Motor neuron (in vitro differentiated cells): ENCODE results near the gene TSPO2. TPM values are rescaled to one million over a fixed set of nuclear protein-coding genes. Genes with fewer than 3 reads are reported as not detected.
"Not testable (repeated sequence)": the region's sequence is repeated elsewhere in the genome, so short reads cannot be mapped to it uniquely, and the experiment has no call there.

Source experiments
- ATAC-seq, 8 experiments: fragments of 200-7000 bp; cut with Tn5 transposase; replicated peaks in 6 of 8; 2 replicates each; pipeline ENCODE4 v1.8.0; 2021; ENCODE audit warnings: mild to moderate bottlenecking in 8 of 8, moderate library complexity in 8 of 8
- H3K27ac ChIP-seq, 2 donors: fragments of 250-450 bp; sonication (Bioruptor Pico); 2 replicates each; pipeline ENCODE4 v1.9.0; 2021; ENCODE audit warnings: antibody characterized with exemption in 2 of 2, mild to moderate bottlenecking in 2 of 2, moderate library complexity in 1 of 2
- H3K4me1 ChIP-seq, 2 donors: fragments of 250-450 bp; sonication (Bioruptor Pico); replicated peaks in 1 of 2; 2 replicates each; pipeline ENCODE4 v1.6.1; 2021; ENCODE audit warnings: antibody characterized with exemption in 2 of 2, mild to moderate bottlenecking in 2 of 2, moderate library complexity in 1 of 2
- H3K4me3 ChIP-seq, 5 donors: fragments of 250-450 bp; sonication (Bioruptor Pico); 2 replicates each; pipeline ENCODE4 v1.9.0; 2021; ENCODE audit warnings: antibody characterized with exemption in 5 of 5, mild to moderate bottlenecking in 5 of 5, moderate library complexity in 4 of 5
- WGBS, 10 experiments: fragments of 450-650 bp; shearing (Covaris generic); methylation state at CpG; one replicate each; pipeline ENCODE4 v1.0.0; 2022; 5-methylcytosine and 5-hydroxymethylcytosine counted together
- in situ Hi-C, 9 experiments: fragments of 400-800 bp; cut with MboI; loops; one replicate each; pipeline ENCODE4 v1.15.0; 2021; ENCODE audit warnings: low sequenced_read_pairs in 9 of 9, low pct_unique_long_range_greater_than_20kb in 2 of 9; ENCODE audit not compliant: unreplicated experiment in 9 of 9
- total RNA-seq, 8 experiments: library from RNA; unstranded; fragments of 300-600 nt; gene quantifications; 2 replicates each; pipeline versions ENCODE4 v1.2.3 to v1.2.4, GENCODE V29; 2022

TSPO2 gene, protein sequence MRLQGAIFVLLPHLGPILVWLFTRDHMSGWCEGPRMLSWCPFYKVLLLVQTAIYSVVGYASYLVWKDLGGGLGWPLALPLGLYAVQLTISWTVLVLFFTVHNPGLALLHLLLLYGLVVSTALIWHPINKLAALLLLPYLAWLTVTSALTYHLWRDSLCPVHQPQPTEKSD
- total RNA-seq = under 1 TPM in 1 of 8 experiments, not detected in 7; 0.23 TPM

DNA sequence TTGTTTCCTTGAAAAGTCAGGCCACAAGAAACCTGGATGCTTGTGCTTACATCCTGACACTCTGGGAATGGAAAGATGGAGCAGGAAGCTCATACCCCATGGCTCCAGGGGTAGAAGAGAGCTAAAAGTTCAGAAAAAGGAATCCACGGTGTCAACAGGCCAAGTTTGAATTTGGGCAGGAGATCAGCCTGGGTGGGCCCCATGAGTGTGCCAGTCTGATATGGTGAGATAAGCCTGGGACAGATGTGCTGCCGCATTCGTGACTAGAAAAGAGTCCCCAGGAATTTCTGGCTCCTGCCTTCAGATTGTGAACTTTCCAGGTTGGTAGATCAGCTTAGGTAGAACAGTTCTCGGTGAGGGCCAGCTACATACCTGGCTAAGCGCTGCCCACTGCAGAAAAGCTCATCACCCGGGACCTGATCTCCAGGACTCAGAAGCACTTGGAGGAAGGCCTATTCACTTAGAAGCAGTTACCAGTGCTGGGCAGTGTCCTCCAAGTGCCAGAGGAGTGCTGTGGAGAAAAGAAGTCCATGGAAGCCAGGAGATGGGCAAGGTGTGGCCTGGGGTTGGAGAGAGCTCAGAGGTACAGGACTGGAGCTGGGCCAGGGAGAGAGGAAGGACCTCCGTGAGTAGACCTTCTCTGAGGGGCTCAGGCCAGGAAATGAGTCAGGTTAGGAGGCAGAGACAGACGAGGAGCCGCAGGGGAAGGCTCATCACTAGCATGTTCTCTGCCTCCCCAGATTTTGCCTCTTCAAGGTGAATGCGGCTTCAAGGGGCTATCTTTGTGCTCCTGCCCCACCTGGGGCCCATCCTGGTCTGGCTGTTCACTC, at the start of gene TSPO2:
Gene TSPO2 (plus strand): TSS at position 242 of the 830 bp plus-strand sequence. CDS start 519 bp downstream, at position 761.
- Histone ChIP-seq H3K4me1 (no peaks in the 10 kb centered on the region), H3K27ac (no peak within 1 kb of the TSS), H3K4me3 (no peak within 1 kb of the TSS)
- in situ Hi-C loops = loop anchor here in 2 of 9 experiments (25.0 kb wide), 2 partner anchors 1055 to 1680 kb away; no protein-coding TSS in a partner anchor
- 90 to 100% (median 92%) methylated on average over 1 to 10 of the region's 10 CpGs; no CpG with 5 or more reads in 4 of the 10 experiments for WGBS, 10 experiments
- ATAC-seq = no peak

DNA sequence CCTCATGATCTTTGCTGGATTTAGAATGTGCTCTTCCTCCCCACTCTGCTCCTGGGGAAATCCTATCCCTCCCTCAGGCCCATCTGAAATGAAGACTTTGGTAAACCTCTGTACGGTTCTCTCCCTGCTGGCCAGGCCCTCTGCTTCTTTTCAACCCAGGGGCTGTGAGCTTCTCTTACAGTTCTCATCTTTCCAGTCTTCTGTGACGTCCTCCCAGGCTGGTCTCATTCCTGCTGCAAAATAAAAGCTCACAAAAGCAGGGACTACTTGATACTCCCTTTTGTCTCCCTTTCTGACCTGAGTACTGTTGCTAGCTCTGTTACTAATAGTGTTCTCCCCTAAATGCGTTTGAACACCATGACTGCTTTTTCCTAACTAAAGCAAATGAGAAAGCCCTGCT, 49.5 kb upstream of the TSPO2 start:
- H3K4me1 ChIP-seq = peaks cover 16 to 25% of the 10 kb centered on the region in 2 donors
- in situ Hi-C loops = no loop called here
- H3K27ac ChIP-seq = no peak overlapping the region
- no peak for ATAC-seq
- H3K4me3 ChIP-seq = no peak overlapping the region
- WGBS, 10 experiments = 40 to 85% (median 62%) methylated on average over 1 to 3 of the region's 3 CpGs; no CpG with 5 or more reads in 2 of the 10 experiments

DNA sequence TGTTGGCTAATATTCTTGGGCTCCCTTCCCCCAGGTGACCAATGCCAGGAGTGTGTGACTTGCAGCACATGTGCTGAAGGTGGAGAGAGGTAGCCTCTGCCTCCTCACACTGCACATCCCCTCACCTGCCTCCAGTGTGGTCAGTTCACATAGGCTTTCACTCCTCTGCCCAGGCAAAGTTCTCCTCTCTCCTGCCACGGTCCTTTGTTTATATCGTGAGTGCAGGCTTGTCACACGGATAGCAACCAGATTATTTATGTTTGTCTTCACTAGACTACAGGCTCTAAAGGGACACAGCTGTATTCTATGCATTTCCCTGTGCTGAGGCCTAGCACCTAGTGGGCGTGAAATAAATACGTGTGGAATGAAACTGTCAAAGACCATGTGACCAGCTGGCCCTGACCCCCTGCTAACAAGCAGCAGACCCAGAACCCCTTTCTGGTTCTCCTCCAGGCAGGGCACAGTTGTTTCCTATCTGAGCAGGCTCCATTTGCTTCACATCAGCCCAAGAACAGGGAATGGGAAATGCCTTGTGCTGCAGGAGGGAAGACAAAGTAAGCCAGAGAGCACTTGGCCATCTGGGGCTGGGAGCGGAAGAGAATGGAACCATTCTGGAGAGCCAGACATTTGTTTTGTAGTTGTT, 45.6 kb upstream of the TSPO2 start:
- peak overlapping the region; percentile 6 to 69 for H3K27ac ChIP-seq
- H3K4me1 ChIP-seq = peaks cover 16 to 25% of the 10 kb centered on the region in 2 donors
- no peak overlapping the region for H3K4me3 ChIP-seq
- peak; percentile 26 to 99 (median 93) for ATAC-seq
- 5 to 100% (median 38%) methylated on average over 1 to 4 of the region's 6 CpGs; no CpG with 5 or more reads in 3 of the 10 experiments for WGBS, 10 experiments
- in situ Hi-C loops = no loop called here

DNA sequence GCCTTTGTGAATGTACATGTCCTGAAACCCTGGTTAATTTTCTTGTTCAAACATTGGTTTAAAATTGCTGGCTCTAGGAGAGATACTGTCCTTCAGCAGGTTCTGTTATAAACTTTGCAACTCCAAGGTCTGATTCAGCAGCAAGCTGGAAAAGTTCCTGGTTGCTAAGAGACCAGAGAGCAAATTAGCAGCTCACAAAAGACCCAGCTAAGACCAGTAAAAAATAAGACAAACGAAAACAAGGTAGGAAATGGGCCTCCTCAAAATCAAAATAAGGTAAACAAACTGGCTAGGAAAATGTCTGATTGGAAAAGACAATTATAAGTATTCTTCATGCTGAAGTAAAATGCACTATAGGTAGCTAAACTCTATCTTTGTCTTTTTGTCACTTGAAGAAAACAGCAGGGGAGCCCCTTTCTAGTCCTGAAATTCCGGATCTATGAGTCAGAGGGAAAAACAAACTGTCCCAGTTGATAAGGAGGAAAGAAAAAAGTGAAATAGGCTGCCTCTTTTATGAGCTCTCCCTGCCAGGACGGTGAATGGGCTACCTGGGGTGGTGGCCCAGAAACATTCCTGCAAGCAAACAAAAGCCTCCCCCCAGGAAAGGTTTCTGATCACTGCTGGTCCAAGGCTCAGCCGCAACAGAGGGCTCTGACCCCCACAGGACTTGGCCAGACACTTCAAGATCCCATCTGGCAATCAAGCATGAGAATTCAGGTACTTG, 44.9 kb upstream of the TSPO2 start:
- H3K4me1 ChIP-seq = peaks cover 16 to 25% of the 10 kb centered on the region in 2 donors
- peak in 6 of 8 experiments; percentile 20 to 66 (median 34) for ATAC-seq
- WGBS, 10 experiments = 0 to 51% (median 17%) methylated on average over 1 to 4 of the region's 4 CpGs; no CpG with 5 or more reads in 1 of the 10 experiments
- no peak overlapping the region for H3K4me3 ChIP-seq
- in situ Hi-C loops = no loop called here
- peak overlapping the region; percentile 6 to 69 for H3K27ac ChIP-seq

DNA sequence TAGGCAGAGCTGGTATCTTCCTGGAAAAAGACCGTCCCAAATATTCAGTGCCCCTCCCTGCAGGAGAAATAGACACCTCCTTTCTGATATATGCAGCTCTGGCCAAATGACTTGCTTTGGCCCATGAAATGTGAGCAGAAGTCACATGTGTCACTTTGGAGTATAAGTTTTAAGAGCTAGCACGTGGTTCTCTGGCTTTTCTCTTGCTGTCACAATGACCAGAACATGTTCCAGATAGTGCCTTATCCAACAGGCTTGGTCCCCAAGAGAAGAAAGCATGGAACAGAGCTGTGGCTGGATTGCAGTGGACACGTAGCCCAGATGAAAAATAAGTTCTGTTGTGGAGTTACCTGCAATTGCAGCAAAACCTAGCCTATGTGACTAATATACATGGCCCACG, 43.6 kb upstream of the TSPO2 start:
- Histone ChIP-seq H3K4me1 (peaks cover 16 to 31% of the 10 kb centered on the region in 2 donors), H3K27ac (no peak overlapping the region), H3K4me3 (no peak overlapping the region)
- 0 to 100% (median 94%) methylated on average over 1 to 4 of the region's 4 CpGs for WGBS, 10 experiments
- ATAC-seq = peak in 2 of 8 experiments; percentile 42 to 66
- in situ Hi-C loops = no loop called here

DNA sequence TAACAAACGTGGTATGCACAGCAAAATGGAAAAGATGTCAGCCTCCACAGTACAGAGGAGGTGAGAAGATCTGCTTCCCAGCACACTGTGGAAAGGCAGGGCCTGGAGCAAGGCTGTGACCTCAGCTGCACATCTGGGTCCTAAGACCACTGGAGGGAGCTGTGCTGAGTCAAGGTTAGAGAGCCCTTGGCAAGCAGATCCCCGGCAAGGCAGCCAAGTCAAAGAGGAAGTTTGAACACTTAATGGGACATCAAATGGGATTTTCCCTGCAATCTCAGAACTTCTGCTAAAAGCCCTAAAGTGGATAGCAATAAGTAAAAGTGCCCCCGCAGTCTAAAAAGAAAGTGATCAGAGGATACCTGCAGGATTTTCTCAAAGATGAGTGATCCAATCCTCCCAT, 42.7 kb upstream of the TSPO2 start:
- H3K4me1 ChIP-seq = peaks cover 16 to 28% of the 10 kb centered on the region in 2 donors
- in situ Hi-C loops = no loop called here
- WGBS, 10 experiments = 0 to 66% (median 28%) methylated on average over 1 to 3 of the region's 3 CpGs; no CpG with 5 or more reads in 1 of the 10 experiments
- H3K4me3 ChIP-seq = no peak overlapping the region
- peak in 3 of 8 experiments; percentile 49 to 71 (median 53) for ATAC-seq
- no peak overlapping the region for H3K27ac ChIP-seq

DNA sequence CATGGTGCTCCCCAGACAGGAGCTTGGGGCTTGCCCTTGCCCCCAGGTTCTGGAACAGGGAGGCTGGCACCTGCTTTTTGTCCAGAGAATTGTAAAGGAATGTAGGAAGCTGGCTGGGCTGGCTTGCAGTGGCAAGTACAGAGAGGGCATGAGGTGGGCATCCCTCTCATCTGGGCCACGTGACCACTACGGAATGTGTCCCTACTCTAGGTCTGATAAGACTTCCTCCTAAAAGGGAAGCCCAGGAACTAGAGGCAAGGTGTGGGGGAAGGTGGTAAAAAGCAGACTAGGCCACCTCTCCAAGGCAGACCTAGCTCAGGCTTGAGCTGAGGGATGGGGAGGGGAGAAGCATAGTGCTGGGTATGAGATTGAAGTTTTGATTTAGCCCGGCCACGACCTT, 42.0 kb upstream of the TSPO2 start:
- Histone ChIP-seq H3K4me3 (no peak overlapping the region), H3K27ac (no peak overlapping the region), H3K4me1 (peaks cover 16 to 28% of the 10 kb centered on the region in 2 donors)
- ATAC-seq = no peak
- in situ Hi-C loops = no loop called here
- WGBS, 10 experiments = 75 to 100% (median 82%) methylated on average over 2 to 4 of the region's 4 CpGs; no CpG with 5 or more reads in 4 of the 10 experiments

DNA sequence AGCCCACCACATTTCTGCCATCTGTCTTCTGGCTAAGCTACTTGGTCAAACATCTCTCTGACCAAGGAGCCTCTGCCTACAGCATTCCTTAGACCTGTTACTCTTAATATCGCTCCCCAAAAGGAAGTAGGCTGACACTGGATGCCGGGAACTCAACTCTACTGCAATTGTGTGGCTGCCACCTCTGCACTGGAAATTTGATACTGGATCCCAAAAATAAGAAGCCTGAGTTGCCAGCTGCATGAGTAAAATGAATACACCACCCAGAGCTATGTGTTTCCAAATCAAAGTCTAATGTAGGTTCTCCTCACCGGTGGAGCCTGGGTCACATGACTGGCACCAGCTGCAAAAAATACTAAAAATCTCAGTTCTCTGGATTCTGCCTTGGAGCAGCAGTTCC, 40.1 kb upstream of the TSPO2 start:
- ATAC-seq = no peak
- Histone ChIP-seq H3K27ac (no peak overlapping the region), H3K4me1 (peaks cover 1 to 13% of the 10 kb centered on the region in 2 donors), H3K4me3 (no peak overlapping the region)
- in situ Hi-C loops = no loop called here
- 15 to 100% (median 94%) methylated on average over 2 to 3 of the region's 3 CpGs; no CpG with 5 or more reads in 4 of the 10 experiments for WGBS, 10 experiments

DNA sequence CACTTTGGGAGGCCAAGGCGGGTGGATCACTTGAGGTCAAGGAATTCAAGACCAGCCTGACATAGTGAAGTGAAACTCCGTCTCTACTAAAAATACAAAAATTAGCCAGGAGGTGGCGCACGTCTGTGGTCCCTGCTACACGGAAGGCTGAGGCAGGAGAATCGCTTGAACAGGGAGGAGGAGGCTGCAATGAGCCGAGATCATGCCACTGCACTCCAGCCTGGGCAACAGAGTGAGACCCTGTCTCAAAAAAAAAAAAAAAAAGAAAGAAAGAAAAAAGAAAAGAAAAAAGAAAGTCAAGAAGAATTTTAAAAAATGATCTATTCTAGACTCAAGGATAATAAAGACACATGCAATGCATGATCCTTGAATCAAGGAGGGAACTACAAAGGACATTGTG, 36.0 kb upstream of the TSPO2 start:
- H3K4me1 ChIP-seq, in situ Hi-C loops, H3K27ac ChIP-seq, H3K4me3 ChIP-seq: not testable (repeated sequence)
- 0 to 81% (median 50%) methylated on average over 2 to 7 of the region's 7 CpGs; no CpG with 5 or more reads in 1 of the 10 experiments for WGBS, 10 experiments
- ATAC-seq = peak in 3 of 8 experiments; percentile 82 to 89 (median 88)

DNA sequence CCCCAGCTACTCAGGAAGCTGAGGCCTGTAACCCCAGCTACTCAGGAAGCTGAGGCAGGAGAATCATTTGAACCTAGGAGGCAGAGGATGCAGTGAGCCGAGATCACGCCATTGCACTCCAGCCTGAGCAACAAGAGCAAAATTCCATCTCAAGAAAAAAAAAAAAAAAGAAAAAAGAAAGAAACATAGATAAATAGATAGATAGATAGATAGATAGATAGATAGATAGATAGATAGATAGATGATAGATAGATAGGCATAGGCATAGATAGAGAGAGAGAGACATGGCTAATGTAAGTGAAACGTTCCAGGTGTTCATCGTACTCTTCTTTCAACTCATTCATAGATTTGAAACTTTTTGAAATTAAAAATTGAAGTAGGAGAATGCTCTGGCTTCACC, 35.3 kb upstream of the TSPO2 start:
- in situ Hi-C loops, ATAC-seq, H3K4me3 ChIP-seq, H3K27ac ChIP-seq, H3K4me1 ChIP-seq: not testable (repeated sequence)
- 80 to 100% (median 90%) methylated on average over 1 to 4 of the region's 4 CpGs for WGBS, 10 experiments

DNA sequence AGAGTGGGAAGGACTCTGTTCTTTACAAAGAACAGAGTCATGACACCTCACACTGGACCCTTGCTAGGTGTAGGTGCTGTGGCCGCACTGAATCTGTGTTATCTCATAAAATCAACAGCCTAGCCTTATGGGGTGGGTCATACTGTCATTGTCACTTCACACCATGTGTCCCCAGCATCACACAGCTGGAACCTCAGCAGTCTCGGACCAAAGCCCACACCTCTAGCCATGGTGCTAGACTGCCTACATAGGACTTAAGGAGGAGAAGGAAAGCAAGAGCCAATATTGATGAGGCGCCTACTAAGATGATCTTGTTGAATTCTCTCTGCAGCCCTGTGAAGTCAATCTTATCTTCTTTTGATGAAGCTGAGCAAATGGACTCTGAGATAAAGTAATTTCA, 34.3 kb upstream of the TSPO2 start:
- Histone ChIP-seq H3K4me3 (no peak overlapping the region), H3K4me1 (peaks cover 0 to 6% of the 10 kb centered on the region in 2 donors), H3K27ac (no peak overlapping the region)
- in situ Hi-C loops = no loop called here
- no peak for ATAC-seq
- WGBS, 10 experiments = 61 to 100% (median 83%) methylated on average over 1 to 2 of the region's 3 CpGs; no CpG with 5 or more reads in 5 of the 10 experiments

DNA sequence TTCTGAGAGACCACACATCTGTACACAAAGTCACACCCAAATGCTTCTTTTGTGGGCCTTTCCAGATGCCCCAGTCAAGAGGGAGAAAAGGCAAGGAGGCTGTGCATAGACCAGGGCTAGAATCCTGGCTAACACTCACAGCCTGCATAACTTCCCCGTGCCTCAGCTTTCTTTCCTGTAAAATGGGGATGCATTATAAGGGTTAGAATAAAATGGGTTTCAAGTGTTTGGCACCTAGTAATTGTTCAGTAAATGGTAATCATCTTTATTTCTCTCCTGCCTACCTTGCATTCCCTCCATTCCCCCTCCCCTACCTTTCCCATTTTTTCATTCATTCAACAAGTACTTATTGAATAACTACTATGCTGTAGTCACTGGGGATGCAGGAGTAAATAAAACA, 32.6 kb upstream of the TSPO2 start:
- no peak overlapping the region for H3K27ac ChIP-seq
- ATAC-seq = peak in 1 of 8 experiments; percentile 28
- WGBS, 10 experiments = 71 to 83% (median 83%) methylated on average over 1 of the region's 1 CpG; no CpG with 5 or more reads in 7 of the 10 experiments
- no peak overlapping the region for H3K4me3 ChIP-seq
- in situ Hi-C loops = loop anchor here in 1 of 9 experiments (10.0 kb wide), 1 partner anchor 115 kb away; no protein-coding TSS in a partner anchor
- H3K4me1 ChIP-seq = no peaks in the 10 kb centered on the region
